Transverse colon (tissue), 4 donors: Measurements from ENCODE around the gene GABPB1. TPM values are rescaled to one million over a fixed set of nuclear protein-coding genes. Genes with fewer than 3 reads are reported as not detected.

Experiments
- DNase-seq: peaks from one replicate; pipeline ENCODE4 v3.0.0-alpha.2; 2019
- H3K27ac ChIP-seq, 4 donors: fragments of 200-600 bp; sonication (generic); 2 replicates each; pipeline ENCODE4 v1.5.1; 2016 to 2018; ENCODE audit warnings: inconsistent platforms in 4 of 4
- H3K27me3 ChIP-seq: fragments of 200-600 bp; sonication (generic); 2 replicates; pipeline ENCODE4 v1.5.1; 2017; ENCODE audit warnings: inconsistent platforms
- H3K36me3 ChIP-seq, 4 donors: fragments of 200-600 bp; sonication (generic); 2 replicates each; pipeline ENCODE4 v1.5.1; 2017 to 2019; ENCODE audit warnings: inconsistent platforms in 4 of 4
- H3K4me1 ChIP-seq, 4 donors: fragments of 200-600 bp; sonication (generic); 2 replicates each; pipeline ENCODE4 v1.5.1; 2017 to 2020; ENCODE audit warnings: inconsistent platforms in 4 of 4
- H3K4me3 ChIP-seq, 4 donors: fragments of 200-600 bp; sonication (generic); 1 replicate in 1 of 4; 2 replicates in 3 of 4; pipeline versions ENCODE4 v1.5.1 to v1.6.1; 2017 to 2019; ENCODE audit warnings: inconsistent platforms in 4 of 4
- H3K9me3 ChIP-seq, 2 donors: fragments of 200-600 bp; sonication (generic); 2 replicates each; pipeline ENCODE4 v1.5.1; 2017 to 2019; ENCODE audit warnings: inconsistent platforms in 2 of 2
- EP300 ChIP-seq: sonication (generic); formaldehyde crosslinking; IDR thresholded peaks from one replicate; pipeline ENCODE4 v1.6.1; 2017; ENCODE audit warnings: antibody characterized with exemption, low read depth
- POLR2A ChIP-seq: fragments of 450-650 bp; IDR thresholded peaks from one replicate; pipeline ENCODE4 v1.6.1; 2016; ENCODE audit warnings: antibody characterized with exemption, mild to moderate bottlenecking, moderate library complexity
- POLR2AphosphoS5 ChIP-seq, 3 donors: sonication (generic); formaldehyde crosslinking; IDR thresholded peaks; one replicate each; pipeline ENCODE4 v1.6.1; 2016; ENCODE audit warnings: antibody characterized with exemption in 3 of 3
- WGBS, 2 donors: methylation state at CpG; one replicate each; pipeline ENCODE4 v1.1.5; 2018; ENCODE audit warnings: low coverage in 1 of 2; 5-methylcytosine and 5-hydroxymethylcytosine counted together
- in situ Hi-C, 4 donors: fragments of 200-750 bp; cut with MboI; loops; one replicate each; pipeline versions ENCODE4 v1.15.0 to v1.15.1; 2017; ENCODE audit warnings: low sequenced_read_pairs in 3 of 4, low pct_ligation_motif_present in 1 of 4, low pct_unique_long_range_greater_than_20kb in 1 of 4
- intact Hi-C: fragments of 100-400 bp; cut with DNase I; formaldehyde crosslinking; loops from one replicate; pipeline ENCODE4 v1.15.1; 2023; ENCODE audit warnings: low total_unique reads
- total RNA-seq, 4 donors: library from RNA; depleted of rRNA; stranded (reverse); fragments of >200 nt; gene quantifications; one replicate each; pipeline ENCODE4 v1.1.0, GENCODE V29; 2016
- TF ChIP-seq, protein P1 (sequence below), 5 experiments: fragments of 200-600 bp in 3 of 5; fragments of 450-650 bp in 2 of 5; sonication (generic) in 3 of 5; IDR thresholded peaks; 1 replicate in 2 of 5; 2 replicates in 3 of 5; pipeline ENCODE4 v1.5.1; 2016 to 2017; ENCODE audit warnings: antibody characterized with exemption in 5 of 5, inconsistent platforms in 3 of 5, mild to moderate bottlenecking in 2 of 5, moderate library complexity in 1 of 5

Gene GABPB1
- total RNA-seq, 4 donors from 2014 or later = 2.2 to 21.4 (median 13.1) TPM

DNA sequence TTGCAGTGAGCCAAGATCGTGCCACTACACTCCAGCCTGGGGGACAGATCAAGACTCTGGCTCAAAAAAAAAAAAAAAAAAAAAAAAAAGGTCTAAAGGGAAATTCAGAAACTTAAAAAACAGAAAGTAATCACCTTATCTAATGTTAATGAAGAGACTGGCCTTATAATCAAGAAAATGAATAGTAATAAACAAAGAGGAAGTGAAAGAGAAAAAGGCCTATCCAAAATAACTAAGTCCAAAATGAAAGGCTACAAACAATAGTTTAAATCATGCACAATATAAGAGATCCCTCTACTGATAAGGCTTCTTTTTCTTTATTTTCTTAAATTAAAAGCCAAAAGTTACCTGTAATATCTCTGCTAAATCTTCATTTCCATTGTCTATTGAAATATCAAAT is 52.4 kb downstream of the GABPB1 start:
- Histone ChIP-seq H3K9me3 (peaks cover 0 to under 1% of the 10 kb centered on the region in 2 donors), H3K27me3 (no peaks in the 10 kb centered on the region), H3K36me3 (peaks cover 0 to 17% (median 9%) of the 10 kb centered on the region in 4 donors), H3K27ac (no peak overlapping the region), H3K4me3 (no peak overlapping the region), H3K4me1 (no peaks in the 10 kb centered on the region)
- in situ Hi-C loops = no loop called here
- intact Hi-C loops = no loop called here
- 88 to 100% methylated on average over 1 of the region's 1 CpG for WGBS, 2 donors
- no peak for DNase-seq
- TF ChIP-seq EP300 (no peak), POLR2A (no peak), POLR2AphosphoS5 (IDR thresholded peaks at IDR 0.05) (no peak)
- TF ChIP-seq, protein P1, sequence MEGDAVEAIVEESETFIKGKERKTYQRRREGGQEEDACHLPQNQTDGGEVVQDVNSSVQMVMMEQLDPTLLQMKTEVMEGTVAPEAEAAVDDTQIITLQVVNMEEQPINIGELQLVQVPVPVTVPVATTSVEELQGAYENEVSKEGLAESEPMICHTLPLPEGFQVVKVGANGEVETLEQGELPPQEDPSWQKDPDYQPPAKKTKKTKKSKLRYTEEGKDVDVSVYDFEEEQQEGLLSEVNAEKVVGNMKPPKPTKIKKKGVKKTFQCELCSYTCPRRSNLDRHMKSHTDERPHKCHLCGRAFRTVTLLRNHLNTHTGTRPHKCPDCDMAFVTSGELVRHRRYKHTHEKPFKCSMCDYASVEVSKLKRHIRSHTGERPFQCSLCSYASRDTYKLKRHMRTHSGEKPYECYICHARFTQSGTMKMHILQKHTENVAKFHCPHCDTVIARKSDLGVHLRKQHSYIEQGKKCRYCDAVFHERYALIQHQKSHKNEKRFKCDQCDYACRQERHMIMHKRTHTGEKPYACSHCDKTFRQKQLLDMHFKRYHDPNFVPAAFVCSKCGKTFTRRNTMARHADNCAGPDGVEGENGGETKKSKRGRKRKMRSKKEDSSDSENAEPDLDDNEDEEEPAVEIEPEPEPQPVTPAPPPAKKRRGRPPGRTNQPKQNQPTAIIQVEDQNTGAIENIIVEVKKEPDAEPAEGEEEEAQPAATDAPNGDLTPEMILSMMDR (IDR thresholded peaks at IDR 0.05) = no peak

DNA sequence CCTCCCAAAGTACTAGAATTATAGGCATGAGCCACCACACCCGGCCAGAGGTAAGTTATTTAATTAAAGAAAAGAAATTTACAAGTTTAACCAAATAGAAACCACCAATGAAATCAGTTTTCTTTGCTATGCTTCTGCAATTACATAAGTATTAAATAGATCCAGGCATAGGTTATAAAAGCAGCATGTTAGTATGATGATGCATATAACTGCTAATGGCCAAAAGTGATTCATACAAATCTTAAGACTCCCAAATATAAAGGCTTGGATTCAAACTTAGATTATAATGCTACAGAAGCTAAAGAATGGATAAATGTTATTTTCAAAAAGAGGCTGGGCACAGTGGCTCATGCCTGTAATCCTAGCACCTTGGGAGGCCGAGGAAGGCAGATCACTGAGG is 56.7 kb downstream of the GABPB1 start:
- no peak for TF ChIP-seq POLR2AphosphoS5 (IDR thresholded peaks at IDR 0.05)
- TF ChIP-seq EP300 = no peak
- TF ChIP-seq POLR2A = no peak
- TF ChIP-seq, protein P1 (IDR thresholded peaks at IDR 0.05) = no peak
- WGBS, 2 donors = 96 to 100% methylated on average over 1 to 2 of the region's 2 CpGs
- Histone ChIP-seq H3K27me3 (no peaks in the 10 kb centered on the region), H3K27ac (no peak overlapping the region), H3K4me3 (no peak overlapping the region), H3K9me3 (no peaks in the 10 kb centered on the region), H3K4me1 (no peaks in the 10 kb centered on the region), H3K36me3 (peaks cover 0 to 22% (median 8%) of the 10 kb centered on the region in 4 donors)
- in situ Hi-C loops = no loop called here
- intact Hi-C loops = no loop called here
- no peak for DNase-seq

DNA sequence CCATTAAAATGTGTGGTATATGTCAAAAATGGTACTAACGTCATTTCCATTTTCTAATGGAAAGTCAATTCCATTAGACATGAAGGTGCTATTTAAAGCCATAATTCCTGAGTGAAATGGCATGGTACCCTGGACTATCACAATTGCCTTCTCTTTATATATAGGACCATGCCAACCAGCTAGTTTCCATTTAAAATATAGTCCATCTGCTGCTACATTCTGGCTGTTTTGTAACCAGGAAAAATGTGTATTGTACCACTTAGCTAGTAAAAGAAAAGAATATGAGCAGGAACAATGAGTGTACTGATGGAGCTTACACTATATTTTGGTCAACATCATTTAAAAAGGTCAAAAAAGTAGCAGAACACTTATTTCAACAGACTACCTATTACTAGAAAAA is 59.0 kb downstream of the GABPB1 start:
- peaks cover 0 to 16% (median 7%) of the 10 kb centered on the region in 4 donors for H3K36me3 ChIP-seq
- H3K4me1 ChIP-seq = peaks cover 0 to 4% (median 0%) of the 10 kb centered on the region in 4 donors
- intact Hi-C loops (no loop called here), in situ Hi-C loops (no loop called here)
- H3K4me3 ChIP-seq = no peak overlapping the region
- TF ChIP-seq, protein P1 (IDR thresholded peaks at IDR 0.05) = no peak
- no peak for TF ChIP-seq POLR2AphosphoS5 (IDR thresholded peaks at IDR 0.05)
- no peak for TF ChIP-seq EP300
- TF ChIP-seq POLR2A = no peak
- DNase-seq = no peak
- no peaks in the 10 kb centered on the region for H3K27me3 ChIP-seq
- 87 to 100% methylated on average over 1 of the region's 1 CpG for WGBS, 2 donors
- no peak overlapping the region for H3K27ac ChIP-seq
- H3K9me3 ChIP-seq = no peaks in the 10 kb centered on the region

DNA sequence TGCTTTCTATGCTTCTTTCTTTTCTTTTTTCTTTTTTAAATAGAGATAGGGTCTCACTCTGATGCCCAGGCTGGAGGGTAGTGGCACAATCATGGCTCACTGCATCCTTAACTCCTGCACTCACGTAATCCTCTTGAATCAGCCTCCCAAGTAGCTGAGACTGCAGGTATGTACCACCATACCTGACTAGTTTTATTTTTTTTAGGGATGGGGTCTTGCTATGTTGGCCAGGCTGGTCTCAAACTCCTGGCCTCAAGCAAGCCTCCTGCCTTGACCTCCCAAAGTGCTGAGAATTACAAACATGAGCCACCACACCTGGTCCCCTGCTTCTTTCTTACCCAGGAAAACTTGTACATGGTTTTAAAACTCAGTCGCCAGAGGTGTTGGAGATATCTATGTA is 65.2 kb downstream of the GABPB1 start:
- Histone ChIP-seq H3K4me1 (peaks cover 0 to 4% (median 0%) of the 10 kb centered on the region in 4 donors), H3K27ac (no peak overlapping the region), H3K36me3 (peaks cover 0 to 11% (median 0%) of the 10 kb centered on the region in 4 donors), H3K4me3 (no peak overlapping the region), H3K27me3 (no peaks in the 10 kb centered on the region), H3K9me3 (no peaks in the 10 kb centered on the region)
- intact Hi-C loops (no loop called here), in situ Hi-C loops (no loop called here)
- DNase-seq = no peak
- TF ChIP-seq POLR2AphosphoS5 (IDR thresholded peaks at IDR 0.05) = no peak
- no peak for TF ChIP-seq POLR2A
- TF ChIP-seq, protein P1 (IDR thresholded peaks at IDR 0.05) = no peak
- no peak for TF ChIP-seq EP300
- 96 to 100% methylated on average over 1 to 2 of the region's 2 CpGs for WGBS, 2 donors
